ENCODE measurements around the gene TMEM164. TPM values are rescaled to one million over a fixed set of nuclear protein-coding genes. Genes with fewer than 3 reads are reported as not detected.

Gene TMEM164
- total and polyA plus RNA-seq, 10 of the 15 experiments (the other 5 are each of a cell fraction or from before 2014, with no cell fraction given) = 0.61 to 18.3 (median 7.0) TPM

DNA sequence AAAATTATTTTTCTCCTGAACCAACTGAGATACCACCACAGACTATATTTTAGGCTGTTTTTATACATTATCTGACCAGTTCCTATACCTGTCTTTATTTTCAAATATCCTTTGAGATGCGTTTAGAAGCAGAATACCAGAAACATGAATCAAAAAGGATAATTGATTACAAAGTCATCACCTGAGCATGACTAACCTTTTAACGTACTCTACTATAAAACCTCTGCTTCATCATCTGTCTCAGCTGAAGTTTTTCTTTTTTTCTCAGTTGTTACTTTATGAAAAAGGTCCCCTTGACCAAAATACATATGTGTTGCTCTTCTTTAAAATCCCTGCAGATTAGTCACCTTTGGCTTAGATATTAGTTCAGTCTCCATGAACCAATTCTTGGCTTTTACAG, 205.2 kb downstream of the TMEM164 start:
- Histone ChIP-seq H3K9me3 (replicated peaks; ENCODE audit: control insufficient read depth, insufficient read depth, low read length) (no peaks in the 10 kb centered on the region), H3K4me2 (ENCODE audit: control insufficient read depth, insufficient read depth) (no peak overlapping the region), H3K27ac (ENCODE audit: control insufficient read depth, insufficient read depth) (no peak overlapping the region), H3K4me1 (ENCODE audit: control insufficient read depth, insufficient read depth, low read length) (no peaks in the 10 kb centered on the region), H3K9ac (ENCODE audit: control insufficient read depth, insufficient read depth, low read length) (no peak overlapping the region), H3K4me3 (no peak overlapping the region), H3K36me3 (ENCODE audit: control insufficient read depth in 2 of 2, insufficient read depth in 2 of 2, low read length in 1 of 2) (no peaks in the 10 kb centered on the region), H3K27me3 (replicated peaks in 1 of 2; ENCODE audit: control insufficient read depth in 2 of 2, insufficient read depth in 2 of 2, low read length in 1 of 2) (no peaks in the 10 kb centered on the region), H3K79me2 (ENCODE audit: control insufficient read depth, insufficient read depth, low read length) (no peaks in the 10 kb centered on the region), H4K20me1 (ENCODE audit: control insufficient read depth, insufficient read depth) (no peaks in the 10 kb centered on the region), H2AFZ (ENCODE audit: control insufficient read depth, low read depth, low read length) (no peak overlapping the region)
- no peak for DNase-seq (ENCODE audit: low read depth, low spot score)
- SMC1A ChIA-PET (ENCODE audit: uncharacterized antibody, unreplicated experiment) = no interaction called here
- CTCF ChIA-PET = interaction anchor here (0.9 to 1.2 kb wide), 2 partner anchors 10 to 52 kb away, joined by 3 read pairs; no protein-coding TSS in a partner anchor
- no peak for FAIRE-seq
- 46% methylated on average over 2 of the region's 2 CpGs for WGBS (ENCODE audit: insufficient coverage, insufficient replicate concordance, low lambda C conversion rate, missing lambda C conversion rate)
- RAD21 ChIA-PET (ENCODE audit: unreplicated experiment) = no interaction called here
- POLR2A ChIA-PET = no interaction called here
- intact Hi-C loops (cut with micrococcal nuclease; ENCODE audit: unreplicated experiment) (no loop called here), in situ Hi-C loops (cut with MboI) (no loop called here)
- no peak for TF ChIP-seq YBX1 (IDR thresholded peaks at IDR 0.05)
- TF ChIP-seq DPF2 (IDR thresholded peaks at IDR 0.05) = no peak
- TF ChIP-seq FOS (IDR thresholded peaks at IDR 0.05; ENCODE audit: borderline replicate concordance, extremely low read depth, insufficient read length) = no peak
- TF ChIP-seq, protein P1, sequence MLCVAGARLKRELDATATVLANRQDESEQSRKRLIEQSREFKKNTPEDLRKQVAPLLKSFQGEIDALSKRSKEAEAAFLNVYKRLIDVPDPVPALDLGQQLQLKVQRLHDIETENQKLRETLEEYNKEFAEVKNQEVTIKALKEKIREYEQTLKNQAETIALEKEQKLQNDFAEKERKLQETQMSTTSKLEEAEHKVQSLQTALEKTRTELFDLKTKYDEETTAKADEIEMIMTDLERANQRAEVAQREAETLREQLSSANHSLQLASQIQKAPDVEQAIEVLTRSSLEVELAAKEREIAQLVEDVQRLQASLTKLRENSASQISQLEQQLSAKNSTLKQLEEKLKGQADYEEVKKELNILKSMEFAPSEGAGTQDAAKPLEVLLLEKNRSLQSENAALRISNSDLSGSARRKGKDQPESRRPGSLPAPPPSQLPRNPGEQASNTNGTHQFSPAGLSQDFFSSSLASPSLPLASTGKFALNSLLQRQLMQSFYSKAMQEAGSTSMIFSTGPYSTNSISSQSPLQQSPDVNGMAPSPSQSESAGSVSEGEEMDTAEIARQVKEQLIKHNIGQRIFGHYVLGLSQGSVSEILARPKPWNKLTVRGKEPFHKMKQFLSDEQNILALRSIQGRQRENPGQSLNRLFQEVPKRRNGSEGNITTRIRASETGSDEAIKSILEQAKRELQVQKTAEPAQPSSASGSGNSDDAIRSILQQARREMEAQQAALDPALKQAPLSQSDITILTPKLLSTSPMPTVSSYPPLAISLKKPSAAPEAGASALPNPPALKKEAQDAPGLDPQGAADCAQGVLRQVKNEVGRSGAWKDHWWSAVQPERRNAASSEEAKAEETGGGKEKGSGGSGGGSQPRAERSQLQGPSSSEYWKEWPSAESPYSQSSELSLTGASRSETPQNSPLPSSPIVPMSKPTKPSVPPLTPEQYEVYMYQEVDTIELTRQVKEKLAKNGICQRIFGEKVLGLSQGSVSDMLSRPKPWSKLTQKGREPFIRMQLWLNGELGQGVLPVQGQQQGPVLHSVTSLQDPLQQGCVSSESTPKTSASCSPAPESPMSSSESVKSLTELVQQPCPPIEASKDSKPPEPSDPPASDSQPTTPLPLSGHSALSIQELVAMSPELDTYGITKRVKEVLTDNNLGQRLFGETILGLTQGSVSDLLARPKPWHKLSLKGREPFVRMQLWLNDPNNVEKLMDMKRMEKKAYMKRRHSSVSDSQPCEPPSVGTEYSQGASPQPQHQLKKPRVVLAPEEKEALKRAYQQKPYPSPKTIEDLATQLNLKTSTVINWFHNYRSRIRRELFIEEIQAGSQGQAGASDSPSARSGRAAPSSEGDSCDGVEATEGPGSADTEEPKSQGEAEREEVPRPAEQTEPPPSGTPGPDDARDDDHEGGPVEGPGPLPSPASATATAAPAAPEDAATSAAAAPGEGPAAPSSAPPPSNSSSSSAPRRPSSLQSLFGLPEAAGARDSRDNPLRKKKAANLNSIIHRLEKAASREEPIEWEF (IDR thresholded peaks at IDR 0.05; ENCODE audit: insufficient replicate concordance, low read depth, low read length) = no peak
- TF ChIP-seq NFIC (IDR thresholded peaks at IDR 0.05; ENCODE audit: low read depth, low read length) = no peak
- no peak for TF ChIP-seq MYB (IDR thresholded peaks at IDR 0.05; ENCODE audit: borderline replicate concordance, low read depth, low read length)
- TF ChIP-seq ZNF207 (IDR thresholded peaks at IDR 0.05; ENCODE audit: borderline replicate concordance) = no peak
- TF ChIP-seq SMARCA5 (IDR thresholded peaks at IDR 0.05) = no peak
- TF ChIP-seq TARDBP (IDR thresholded peaks at IDR 0.05; ENCODE audit: borderline replicate concordance) = no peak
- TF ChIP-seq, protein P2, sequence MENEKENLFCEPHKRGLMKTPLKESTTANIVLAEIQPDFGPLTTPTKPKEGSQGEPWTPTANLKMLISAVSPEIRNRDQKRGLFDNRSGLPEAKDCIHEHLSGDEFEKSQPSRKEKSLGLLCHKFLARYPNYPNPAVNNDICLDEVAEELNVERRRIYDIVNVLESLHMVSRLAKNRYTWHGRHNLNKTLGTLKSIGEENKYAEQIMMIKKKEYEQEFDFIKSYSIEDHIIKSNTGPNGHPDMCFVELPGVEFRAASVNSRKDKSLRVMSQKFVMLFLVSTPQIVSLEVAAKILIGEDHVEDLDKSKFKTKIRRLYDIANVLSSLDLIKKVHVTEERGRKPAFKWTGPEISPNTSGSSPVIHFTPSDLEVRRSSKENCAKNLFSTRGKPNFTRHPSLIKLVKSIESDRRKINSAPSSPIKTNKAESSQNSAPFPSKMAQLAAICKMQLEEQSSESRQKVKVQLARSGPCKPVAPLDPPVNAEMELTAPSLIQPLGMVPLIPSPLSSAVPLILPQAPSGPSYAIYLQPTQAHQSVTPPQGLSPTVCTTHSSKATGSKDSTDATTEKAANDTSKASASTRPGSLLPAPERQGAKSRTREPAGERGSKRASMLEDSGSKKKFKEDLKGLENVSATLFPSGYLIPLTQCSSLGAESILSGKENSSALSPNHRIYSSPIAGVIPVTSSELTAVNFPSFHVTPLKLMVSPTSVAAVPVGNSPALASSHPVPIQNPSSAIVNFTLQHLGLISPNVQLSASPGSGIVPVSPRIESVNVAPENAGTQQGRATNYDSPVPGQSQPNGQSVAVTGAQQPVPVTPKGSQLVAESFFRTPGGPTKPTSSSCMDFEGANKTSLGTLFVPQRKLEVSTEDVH (IDR thresholded peaks at IDR 0.05; ENCODE audit: low read depth, partially characterized antibody) = no peak
- no peak for ATAC-seq
- BruUV-seq (replicated peaks) = no TSS peak

All from GM12878 (cell line).